HEK293 (cell line): ENCODE results near the gene INTS6.

Source experiments
- CTCF ChIA-PET: fragments of 350-600 bp; formaldehyde crosslinking; extraction: SDS; loops from one replicate; lab custom pipeline; 2021; ENCODE audit warnings: antibody characterized with exemption; lab: Yijun Ruan, JAX
- POLR2A ChIA-PET: fragments of 300-600 bp; formaldehyde crosslinking; extraction: SDS; loops from one replicate; lab custom pipeline; 2020; ENCODE audit warnings: antibody characterized with exemption, inconsistent platforms; lab: Yijun Ruan, JAX
- H3K27ac ChIP-seq: fragments of 200-500 bp; sonication (Bioruptor generic); 2 replicates; pipeline ENCODE4 v1.5.1; 2014; ENCODE audit warnings: low read depth, low read length, control low read depth, inconsistent platforms; ENCODE audit errors: extremely low read depth
- H3K36me3 ChIP-seq, 2 experiments: fragments of 200-500 bp in 1 of 2; sonication (Bioruptor generic) in 1 of 2; 1 replicate in 1 of 2; 2 replicates in 1 of 2; pipeline ENCODE4 v1.5.1; 2014 to 2017; ENCODE audit warnings: inconsistent platforms in 2 of 2, low read length in 2 of 2; ENCODE audit not compliant: control insufficient read depth in 2 of 2, insufficient read depth in 1 of 2
- H3K4me1 ChIP-seq: fragments of 200-500 bp; sonication (Bioruptor generic); 2 replicates; pipeline ENCODE4 v1.5.1; 2014; ENCODE audit warnings: mild to moderate bottlenecking, low read length, inconsistent platforms; ENCODE audit not compliant: control insufficient read depth, insufficient read depth
- H3K4me3 ChIP-seq: 2 replicates; pipeline ENCODE4 v1.5.1; 2011; ENCODE audit warnings: low read depth, mild to moderate bottlenecking, control low read depth, low read length, moderate library complexity
- H3K9me3 ChIP-seq: fragments of 200-500 bp; sonication (Bioruptor generic); 2 replicates; pipeline ENCODE4 v1.5.1; 2014; ENCODE audit warnings: low read depth, low read length, inconsistent platforms; ENCODE audit not compliant: control insufficient read depth, insufficient read depth
- BCL11B ChIP-seq: fragments of 450-650 bp; formaldehyde crosslinking; IDR thresholded peaks from 2 replicates; pipeline ENCODE4 v1.5.1; 2016; ENCODE audit warnings: low read depth, missing biosample characterization, missing genetic modification characterization
- GLI4 ChIP-seq: fragments of 450-650 bp; formaldehyde crosslinking; IDR thresholded peaks from 2 replicates; pipeline ENCODE4 v1.5.1; 2016; ENCODE audit warnings: missing biosample characterization, missing genetic modification characterization
- GLIS1 ChIP-seq: fragments of 450-650 bp; formaldehyde crosslinking; IDR thresholded peaks from 2 replicates; pipeline ENCODE4 v1.5.1; 2016; ENCODE audit warnings: missing biosample characterization, missing genetic modification characterization
- HOXC10 ChIP-seq: sonication (generic); formaldehyde crosslinking; IDR thresholded peaks from 2 replicates; pipeline ENCODE4 v1.8.1; 2023; ENCODE audit warnings: mild to moderate bottlenecking, missing genetic modification reagents
- INSM2 ChIP-seq: fragments of 450-650 bp; formaldehyde crosslinking; IDR thresholded peaks from 2 replicates; pipeline ENCODE4 v1.5.1; 2016; ENCODE audit warnings: missing biosample characterization, missing genetic modification characterization
- KLF17 ChIP-seq: fragments of 450-650 bp; formaldehyde crosslinking; IDR thresholded peaks from 2 replicates; pipeline ENCODE4 v1.5.1; 2016; ENCODE audit warnings: missing biosample characterization, missing genetic modification characterization
- OSR2 ChIP-seq: fragments of 450-650 bp; formaldehyde crosslinking; IDR thresholded peaks from 2 replicates; pipeline ENCODE4 v1.5.1; 2016; ENCODE audit warnings: missing biosample characterization, missing genetic modification characterization
- REPIN1 ChIP-seq: fragments of 450-650 bp; formaldehyde crosslinking; IDR thresholded peaks from 2 replicates; pipeline ENCODE4 v1.5.1; 2017; ENCODE audit warnings: missing biosample characterization, missing genetic modification characterization, low read depth
- SP7 ChIP-seq: fragments of 450-650 bp; formaldehyde crosslinking; IDR thresholded peaks from 2 replicates; pipeline ENCODE4 v1.5.1; 2016; ENCODE audit warnings: missing biosample characterization, missing genetic modification characterization
- TSHZ1 ChIP-seq: fragments of 450-650 bp; formaldehyde crosslinking; IDR thresholded peaks from 2 replicates; pipeline ENCODE4 v1.5.1; 2016; ENCODE audit warnings: missing biosample characterization, missing genetic modification characterization, borderline replicate concordance
- ZBTB49 ChIP-seq: fragments of 450-650 bp; formaldehyde crosslinking; IDR thresholded peaks from 2 replicates; pipeline ENCODE4 v1.5.1; 2016; ENCODE audit warnings: missing biosample characterization, missing genetic modification characterization, low read depth
- ZFP69B ChIP-seq: fragments of 450-650 bp; formaldehyde crosslinking; IDR thresholded peaks from 2 replicates; pipeline ENCODE4 v1.5.1; 2016; ENCODE audit warnings: missing biosample characterization, missing genetic modification characterization
- ZNF132 ChIP-seq: fragments of 450-650 bp; formaldehyde crosslinking; IDR thresholded peaks from 2 replicates; pipeline ENCODE4 v1.5.1; 2017; ENCODE audit warnings: missing biosample characterization, missing genetic modification characterization, borderline replicate concordance
- ZNF146 ChIP-seq: fragments of 450-650 bp; formaldehyde crosslinking; IDR thresholded peaks from 2 replicates; pipeline ENCODE4 v1.5.1; 2016; ENCODE audit warnings: missing biosample characterization, missing genetic modification characterization
- ZNF174 ChIP-seq: fragments of 450-650 bp; formaldehyde crosslinking; IDR thresholded peaks from 2 replicates; pipeline ENCODE4 v1.5.0; 2017; ENCODE audit warnings: missing biosample characterization, mild to moderate bottlenecking, missing genetic modification characterization
- ZNF223 ChIP-seq: fragments of 450-650 bp; formaldehyde crosslinking; IDR thresholded peaks from 2 replicates; pipeline ENCODE4 v1.5.1; 2016; ENCODE audit warnings: missing biosample characterization, missing genetic modification characterization
- ZNF335 ChIP-seq: fragments of 450-650 bp; formaldehyde crosslinking; conservative IDR thresholded peaks from 2 replicates; pipeline ENCODE4 v1.5.1; 2016; ENCODE audit warnings: missing biosample characterization, missing genetic modification characterization
- ZNF530 ChIP-seq: fragments of 450-650 bp; formaldehyde crosslinking; IDR thresholded peaks from 2 replicates; pipeline ENCODE4 v1.5.1; 2016; ENCODE audit warnings: low read depth, missing biosample characterization, missing genetic modification characterization
- ZNF544 ChIP-seq: fragments of 450-650 bp; formaldehyde crosslinking; IDR thresholded peaks from 2 replicates; pipeline ENCODE4 v1.5.0; 2017; ENCODE audit warnings: missing biosample characterization, missing genetic modification characterization
- ZNF621 ChIP-seq: fragments of 450-650 bp; formaldehyde crosslinking; IDR thresholded peaks from 2 replicates; pipeline ENCODE4 v1.5.1; 2017; ENCODE audit warnings: missing biosample characterization, missing genetic modification characterization
- ZNF654 ChIP-seq: fragments of 450-650 bp; formaldehyde crosslinking; IDR thresholded peaks from 2 replicates; pipeline ENCODE4 v1.5.1; 2016; ENCODE audit warnings: low read depth, missing biosample characterization, missing genetic modification characterization
- ZNF670 ChIP-seq: fragments of 450-650 bp; formaldehyde crosslinking; IDR thresholded peaks from 2 replicates; pipeline ENCODE4 v1.5.1; 2016; ENCODE audit warnings: missing biosample characterization, missing genetic modification characterization, low read depth
- ZNF843 ChIP-seq: fragments of 450-650 bp; formaldehyde crosslinking; IDR thresholded peaks from 2 replicates; pipeline ENCODE4 v1.5.1; 2016; ENCODE audit warnings: missing biosample characterization, missing genetic modification characterization
- TF ChIP-seq, protein P1 (sequence below): sonication (generic); formaldehyde crosslinking; IDR thresholded peaks from 2 replicates; pipeline ENCODE4 v1.8.1; 2022; ENCODE audit warnings: mild to moderate bottlenecking, moderate library complexity, missing genetic modification reagents
- TF ChIP-seq, protein P2 (sequence below): fragments of 450-650 bp; formaldehyde crosslinking; IDR thresholded peaks from 2 replicates; pipeline ENCODE4 v1.5.1; 2017; ENCODE audit warnings: missing biosample characterization, mild to moderate bottlenecking, missing genetic modification characterization, moderate library complexity

INTS6 gene

DNA sequence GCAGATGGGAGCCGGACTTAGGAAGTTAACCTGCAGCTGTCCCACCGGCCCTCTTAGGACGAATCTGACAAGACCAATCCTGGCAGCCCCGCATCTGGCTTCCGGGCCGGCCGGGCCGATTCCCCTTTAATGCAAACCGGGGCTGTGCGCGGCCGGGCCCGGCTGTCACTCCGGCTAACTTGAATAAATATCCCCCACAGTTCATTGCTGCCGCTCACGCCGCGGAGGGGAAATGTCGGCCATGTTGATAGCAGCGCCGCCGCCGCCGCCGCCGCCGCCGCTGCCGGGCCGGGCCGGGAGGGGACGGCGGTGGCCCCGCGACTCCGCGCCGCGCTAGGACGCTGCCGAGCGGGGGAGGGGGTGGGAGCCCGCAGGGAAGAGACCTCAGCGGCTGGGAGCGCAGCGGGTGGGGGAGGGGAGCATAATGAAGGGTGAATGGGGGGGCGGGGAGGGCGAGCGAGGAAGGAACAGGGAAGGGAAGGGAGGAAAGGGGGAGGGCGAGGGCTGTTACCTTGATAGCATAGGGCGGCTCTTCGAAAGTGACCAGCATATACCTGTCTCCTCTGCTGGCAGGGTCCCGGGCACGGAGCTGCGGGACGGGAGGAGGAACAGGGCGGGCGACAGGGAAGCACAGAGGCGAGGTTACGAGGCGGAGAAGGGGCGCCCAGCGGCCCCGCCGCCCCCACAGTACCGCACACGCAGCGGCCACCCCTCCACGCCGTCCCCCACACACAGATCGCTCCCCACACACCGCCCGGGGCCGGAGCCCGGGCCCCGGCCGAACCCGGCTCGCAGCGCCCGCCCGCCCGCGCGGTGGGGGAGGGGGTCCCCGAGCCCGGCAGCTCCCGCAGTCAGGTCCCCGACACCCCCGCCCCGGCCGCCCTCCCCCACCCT is 1.1 kb downstream of the INTS6 start:
- ChIA-PET POLR2A (interaction anchor here (0.6 to 3.8 kb wide), 4 partner anchors 11 to 172 kb away, joined by 3 to 77 read pairs (median 3); partner anchors contain the start of gene WDFY2), CTCF (interaction anchor here (0.6 to 1.2 kb wide), 2 partner anchors 134 to 346 kb away, joined by 3 to 4 read pairs; no protein-coding TSS in a partner anchor)
- Histone ChIP-seq H3K27ac (peak overlapping the region; percentile 95), H3K36me3 (peaks cover 10 to 42% of the 10 kb centered on the region in 2 experiments; a peak in 2 of 3 replicates), H3K9me3 (no peaks in the 10 kb centered on the region), H3K4me3 (peak overlapping the region; percentile 73), H3K4me1 (no peaks in the 10 kb centered on the region; the same call in 1 of the 2 replicates)
- no peak for TF ChIP-seq ZNF670 (tag by site-specific recombination)
- no peak for TF ChIP-seq ZNF146 (tag by site-specific recombination)
- no peak for TF ChIP-seq ZNF843 (tag by site-specific recombination)
- 0 out of 2 replicates have a peak, but pooled peaks have one; percentile 66 for TF ChIP-seq GLI4 (tag by site-specific recombination)
- TF ChIP-seq, protein P1, sequence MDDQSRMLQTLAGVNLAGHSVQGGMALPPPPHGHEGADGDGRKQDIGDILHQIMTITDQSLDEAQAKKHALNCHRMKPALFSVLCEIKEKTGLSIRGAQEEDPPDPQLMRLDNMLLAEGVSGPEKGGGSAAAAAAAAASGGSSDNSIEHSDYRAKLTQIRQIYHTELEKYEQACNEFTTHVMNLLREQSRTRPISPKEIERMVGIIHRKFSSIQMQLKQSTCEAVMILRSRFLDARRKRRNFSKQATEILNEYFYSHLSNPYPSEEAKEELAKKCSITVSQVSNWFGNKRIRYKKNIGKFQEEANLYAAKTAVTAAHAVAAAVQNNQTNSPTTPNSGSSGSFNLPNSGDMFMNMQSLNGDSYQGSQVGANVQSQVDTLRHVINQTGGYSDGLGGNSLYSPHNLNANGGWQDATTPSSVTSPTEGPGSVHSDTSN, result no peak
- no peak for TF ChIP-seq ZNF530
- peak; percentile 15 for TF ChIP-seq GLIS1 (tag by site-specific recombination)
- TF ChIP-seq HOXC10 (CRISPR knock-in tag), result no peak
- TF ChIP-seq KLF17 (tag by site-specific recombination), result no peak
- TF ChIP-seq ZNF335, result 0 out of 2 replicates have a peak, but pooled peaks have one; percentile 42
- TF ChIP-seq REPIN1 (tag by site-specific recombination), result no peak
- no peak for TF ChIP-seq BCL11B (tag by site-specific recombination)
- TF ChIP-seq ZNF223 (tag by site-specific recombination), result no peak
- no peak for TF ChIP-seq OSR2 (tag by site-specific recombination)
- no peak for TF ChIP-seq ZNF544
- no peak for TF ChIP-seq ZNF621 (tag by site-specific recombination)
- TF ChIP-seq ZBTB49 (tag by site-specific recombination), result no peak
- no peak for TF ChIP-seq INSM2 (tag by site-specific recombination)
- TF ChIP-seq ZNF132 (tag by site-specific recombination), result no peak
- no peak for TF ChIP-seq TSHZ1 (tag by site-specific recombination)
- TF ChIP-seq, protein P2, sequence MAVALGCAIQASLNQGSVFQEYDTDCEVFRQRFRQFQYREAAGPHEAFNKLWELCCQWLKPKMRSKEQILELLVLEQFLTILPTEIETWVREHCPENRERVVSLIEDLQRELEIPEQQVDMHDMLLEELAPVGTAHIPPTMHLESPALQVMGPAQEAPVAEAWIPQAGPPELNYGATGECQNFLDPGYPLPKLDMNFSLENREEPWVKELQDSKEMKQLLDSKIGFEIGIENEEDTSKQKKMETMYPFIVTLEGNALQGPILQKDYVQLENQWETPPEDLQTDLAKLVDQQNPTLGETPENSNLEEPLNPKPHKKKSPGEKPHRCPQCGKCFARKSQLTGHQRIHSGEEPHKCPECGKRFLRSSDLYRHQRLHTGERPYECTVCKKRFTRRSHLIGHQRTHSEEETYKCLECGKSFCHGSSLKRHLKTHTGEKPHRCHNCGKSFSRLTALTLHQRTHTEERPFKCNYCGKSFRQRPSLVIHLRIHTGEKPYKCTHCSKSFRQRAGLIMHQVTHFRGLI (tag by site-specific recombination), result no peak
- no peak for TF ChIP-seq ZNF654 (tag by site-specific recombination)
- TF ChIP-seq SP7 (tag by site-specific recombination), result no peak
- peak; percentile 90 for TF ChIP-seq ZFP69B (tag by site-specific recombination)
- no peak for TF ChIP-seq ZNF174
